HEK293T (cell line): ENCODE measurements around the gene SERPINA3.

Experiments
- ARNT ChIP-seq: fragments of 450-650 bp; IDR thresholded peaks from 2 replicates; pipeline ENCODE4 v1.6.1; 2017; ENCODE audit warnings: mild to moderate bottlenecking
- BHLHE40 ChIP-seq: fragments of 450-650 bp; IDR thresholded peaks from 2 replicates; pipeline ENCODE4 v1.6.1; 2016; ENCODE audit warnings: mild to moderate bottlenecking, moderate library complexity, borderline replicate concordance
- CTBP1 ChIP-seq: fragments of 450-650 bp; IDR thresholded peaks from 2 replicates; pipeline ENCODE4 v1.6.1; 2016; ENCODE audit warnings: borderline replicate concordance
- ELF4 ChIP-seq: fragments of 450-650 bp; IDR thresholded peaks from 2 replicates; pipeline ENCODE4 v1.6.1; 2017; ENCODE audit warnings: antibody characterized with exemption
- FOXA1 ChIP-seq: fragments of 450-650 bp; IDR thresholded peaks from 2 replicates; pipeline ENCODE4 v1.6.1; 2016; ENCODE audit warnings: mild to moderate bottlenecking
- FOXK2 ChIP-seq: fragments of 450-650 bp; IDR thresholded peaks from 2 replicates; pipeline ENCODE4 v1.6.1; 2016; ENCODE audit warnings: mild to moderate bottlenecking
- FOXM1 ChIP-seq: fragments of 450-650 bp; IDR thresholded peaks from 2 replicates; pipeline ENCODE4 v1.6.1; 2017; ENCODE audit warnings: mild to moderate bottlenecking, borderline replicate concordance
- L3MBTL2 ChIP-seq: fragments of 450-650 bp; conservative IDR thresholded peaks from 2 replicates; pipeline ENCODE4 v1.6.1; 2016; ENCODE audit warnings: mild to moderate bottlenecking
- LEF1 ChIP-seq: fragments of 450-650 bp; IDR thresholded peaks from 2 replicates; pipeline ENCODE4 v1.6.1; 2017; ENCODE audit warnings: mild to moderate bottlenecking, borderline replicate concordance
- SP1 ChIP-seq: fragments of 450-650 bp; IDR thresholded peaks from 2 replicates; pipeline ENCODE4 v1.6.1; 2017
- SUZ12 ChIP-seq: fragments of 450-650 bp; IDR thresholded peaks from 2 replicates; pipeline ENCODE4 v1.6.1; 2016; ENCODE audit warnings: mild to moderate bottlenecking
- TARDBP ChIP-seq: fragments of 450-650 bp; IDR thresholded peaks from 2 replicates; pipeline ENCODE4 v1.6.1; 2016
- ZNF384 ChIP-seq: fragments of 450-650 bp; IDR thresholded peaks from 2 replicates; pipeline ENCODE4 v1.6.1; 2016
- TF ChIP-seq, protein P1 (sequence below): fragments of 450-650 bp; IDR thresholded peaks from 2 replicates; pipeline ENCODE4 v1.6.1; 2016

DNA sequence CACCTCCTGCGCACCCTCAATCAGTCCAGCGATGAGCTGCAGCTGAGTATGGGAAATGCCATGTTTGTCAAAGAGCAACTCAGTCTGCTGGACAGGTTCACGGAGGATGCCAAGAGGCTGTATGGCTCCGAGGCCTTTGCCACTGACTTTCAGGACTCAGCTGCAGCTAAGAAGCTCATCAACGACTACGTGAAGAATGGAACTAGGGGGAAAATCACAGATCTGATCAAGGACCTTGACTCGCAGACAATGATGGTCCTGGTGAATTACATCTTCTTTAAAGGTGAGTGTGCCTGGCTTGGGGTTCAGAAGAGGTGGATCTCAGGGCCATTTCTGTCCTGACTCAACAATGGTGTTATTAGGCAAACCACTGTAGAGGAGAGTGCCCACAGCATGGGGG is 2.6 kb downstream of the SERPINA3 start:
- TF ChIP-seq ELF4: no peak
- no peak for TF ChIP-seq FOXM1
- no peak for TF ChIP-seq SP1
- no peak for TF ChIP-seq BHLHE40
- TF ChIP-seq, protein P1, sequence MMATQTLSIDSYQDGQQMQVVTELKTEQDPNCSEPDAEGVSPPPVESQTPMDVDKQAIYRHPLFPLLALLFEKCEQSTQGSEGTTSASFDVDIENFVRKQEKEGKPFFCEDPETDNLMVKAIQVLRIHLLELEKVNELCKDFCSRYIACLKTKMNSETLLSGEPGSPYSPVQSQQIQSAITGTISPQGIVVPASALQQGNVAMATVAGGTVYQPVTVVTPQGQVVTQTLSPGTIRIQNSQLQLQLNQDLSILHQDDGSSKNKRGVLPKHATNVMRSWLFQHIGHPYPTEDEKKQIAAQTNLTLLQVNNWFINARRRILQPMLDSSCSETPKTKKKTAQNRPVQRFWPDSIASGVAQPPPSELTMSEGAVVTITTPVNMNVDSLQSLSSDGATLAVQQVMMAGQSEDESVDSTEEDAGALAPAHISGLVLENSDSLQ: no peak
- no peak for TF ChIP-seq ZNF384
- no peak for TF ChIP-seq FOXK2
- no peak for TF ChIP-seq FOXA1
- TF ChIP-seq TARDBP: no peak
- no peak for TF ChIP-seq SUZ12
- no peak for TF ChIP-seq ARNT
- TF ChIP-seq CTBP1: no peak
- no peak for TF ChIP-seq LEF1
- no peak for TF ChIP-seq L3MBTL2
